OCI-LY7 (cell line): ENCODE results near the gene PRMT3.

Source experiments
- EZH2phosphoT487 ChIP-seq: fragments of 200-600 bp; sonication (generic); IDR thresholded peaks from 2 replicates; pipeline ENCODE4 v1.6.1; 2018; ENCODE audit warnings: low read depth, borderline replicate concordance, mild to moderate bottlenecking, mixed run types, antibody characterized with exemption, low read length, moderate library complexity, mixed read lengths
- TF ChIP-seq, protein P1 (sequence below): fragments of 200-600 bp; sonication (generic); conservative IDR thresholded peaks from 2 replicates; pipeline ENCODE4 v1.5.1; 2014; ENCODE audit warnings: mild to moderate bottlenecking, antibody characterized with exemption, low read length, moderate library complexity, mixed read lengths

GRCh38 chr11:20407344-20407743 lies 19.8 kb downstream of the PRMT3 start:
- no peak for TF ChIP-seq EZH2phosphoT487
- TF ChIP-seq, protein P1, sequence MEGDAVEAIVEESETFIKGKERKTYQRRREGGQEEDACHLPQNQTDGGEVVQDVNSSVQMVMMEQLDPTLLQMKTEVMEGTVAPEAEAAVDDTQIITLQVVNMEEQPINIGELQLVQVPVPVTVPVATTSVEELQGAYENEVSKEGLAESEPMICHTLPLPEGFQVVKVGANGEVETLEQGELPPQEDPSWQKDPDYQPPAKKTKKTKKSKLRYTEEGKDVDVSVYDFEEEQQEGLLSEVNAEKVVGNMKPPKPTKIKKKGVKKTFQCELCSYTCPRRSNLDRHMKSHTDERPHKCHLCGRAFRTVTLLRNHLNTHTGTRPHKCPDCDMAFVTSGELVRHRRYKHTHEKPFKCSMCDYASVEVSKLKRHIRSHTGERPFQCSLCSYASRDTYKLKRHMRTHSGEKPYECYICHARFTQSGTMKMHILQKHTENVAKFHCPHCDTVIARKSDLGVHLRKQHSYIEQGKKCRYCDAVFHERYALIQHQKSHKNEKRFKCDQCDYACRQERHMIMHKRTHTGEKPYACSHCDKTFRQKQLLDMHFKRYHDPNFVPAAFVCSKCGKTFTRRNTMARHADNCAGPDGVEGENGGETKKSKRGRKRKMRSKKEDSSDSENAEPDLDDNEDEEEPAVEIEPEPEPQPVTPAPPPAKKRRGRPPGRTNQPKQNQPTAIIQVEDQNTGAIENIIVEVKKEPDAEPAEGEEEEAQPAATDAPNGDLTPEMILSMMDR, result no peak
